ENCODE results near the gene FAM124A. TPM values are rescaled to one million over a fixed set of nuclear protein-coding genes. Genes with fewer than 3 reads are reported as not detected.
A peak's percentile ranks its signal among the peaks of the same experiment; 100 is the strongest.

The FAM124A gene
- total and polyA plus RNA-seq, 4 donors: 6.1 to 15.7 (median 10.4) TPM

- no peak overlapping the region for H3K27ac ChIP-seq (ENCODE audit: low read depth, low read length)
- H3K36me3 ChIP-seq (ENCODE audit: control insufficient read depth, insufficient read depth, low read length): no peaks in the 10 kb centered on the region
- no peaks in the 10 kb centered on the region for H3K27me3 ChIP-seq (ENCODE audit: control insufficient read depth, insufficient read depth, low read length)
- H3K9me3 ChIP-seq (ENCODE audit: control insufficient read depth, insufficient read depth, low read length): no peaks in the 10 kb centered on the region
- peaks cover 8% of the 10 kb centered on the region for H3K4me1 ChIP-seq (ENCODE audit: control insufficient read depth, insufficient read depth, low read length)
- WGBS (ENCODE audit: insufficient coverage): 76% methylated on average over 3 of the region's 4 CpGs
- H3K4me3 ChIP-seq (ENCODE audit: low read depth, low read length): no peak overlapping the region
- DNase-seq (ENCODE audit: low read depth in 4 of 6, low spot score in 6 of 6): no peak
These were observed 13.7 kb downstream of the FAM124A start for GRCh38 chr13:51235756-51236490.

- Histone ChIP-seq H3K27me3 (ENCODE audit: control insufficient read depth, insufficient read depth, low read length) (no peaks in the 10 kb centered on the region), H3K27ac (ENCODE audit: low read depth, low read length) (no peak overlapping the region), H3K4me3 (ENCODE audit: low read depth, low read length) (no peak overlapping the region), H3K36me3 (ENCODE audit: control insufficient read depth, insufficient read depth, low read length) (no peaks in the 10 kb centered on the region), H3K4me1 (ENCODE audit: control insufficient read depth, insufficient read depth, low read length) (peaks cover 8% of the 10 kb centered on the region), H3K9me3 (ENCODE audit: control insufficient read depth, insufficient read depth, low read length) (no peaks in the 10 kb centered on the region)
- WGBS (ENCODE audit: insufficient coverage): no CpG with 5 or more reads among the region's 1 CpG
- no peak for DNase-seq (ENCODE audit: low read depth in 4 of 6, low spot score in 6 of 6)
These were observed 14.2 kb downstream of the FAM124A start for GRCh38 chr13:51236491-51236792.

- H3K36me3 ChIP-seq (ENCODE audit: control insufficient read depth, insufficient read depth, low read length): no peaks in the 10 kb centered on the region
- H3K27ac ChIP-seq (ENCODE audit: low read depth, low read length): no peak overlapping the region
- no peaks in the 10 kb centered on the region for H3K27me3 ChIP-seq (ENCODE audit: control insufficient read depth, insufficient read depth, low read length)
- H3K4me3 ChIP-seq (ENCODE audit: low read depth, low read length): no peak overlapping the region
- H3K9me3 ChIP-seq (ENCODE audit: control insufficient read depth, insufficient read depth, low read length): no peaks in the 10 kb centered on the region
- H3K4me1 ChIP-seq (ENCODE audit: control insufficient read depth, insufficient read depth, low read length): peaks cover 8% of the 10 kb centered on the region
- no peak for DNase-seq (ENCODE audit: low read depth in 4 of 6, low spot score in 6 of 6)
- WGBS (ENCODE audit: insufficient coverage): 94% methylated on average over 4 of the region's 4 CpGs
These were observed 15.2 kb downstream of the FAM124A start for GRCh38 chr13:51237386-51237785.

DNA sequence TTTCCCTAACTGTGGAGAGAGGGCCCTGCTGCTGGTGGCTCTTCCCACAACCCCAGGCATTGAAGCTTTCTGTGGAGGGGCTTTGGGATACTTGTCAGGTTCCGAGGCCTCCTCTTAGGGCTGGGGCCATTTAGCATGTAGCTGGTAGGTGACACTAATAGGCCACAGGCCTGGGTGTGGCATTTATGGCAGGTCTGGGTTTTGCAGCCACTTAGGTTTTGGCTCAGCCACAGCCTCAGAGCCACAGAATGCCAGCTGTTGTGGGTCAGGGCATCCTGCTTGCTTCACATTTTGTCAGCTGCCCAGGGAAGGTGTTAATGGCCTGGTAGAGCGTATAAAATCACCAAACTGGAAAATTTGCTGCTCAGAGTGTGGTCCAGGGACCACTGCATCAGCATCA, 15.7 kb downstream of the FAM124A start:
- no peaks in the 10 kb centered on the region for H3K9me3 ChIP-seq (ENCODE audit: control insufficient read depth, insufficient read depth, low read length)
- H3K27ac ChIP-seq (ENCODE audit: low read depth, low read length): no peak overlapping the region
- peaks cover 8% of the 10 kb centered on the region for H3K4me1 ChIP-seq (ENCODE audit: control insufficient read depth, insufficient read depth, low read length)
- H3K36me3 ChIP-seq (ENCODE audit: control insufficient read depth, insufficient read depth, low read length): no peaks in the 10 kb centered on the region
- DNase-seq (ENCODE audit: low read depth in 4 of 6, low spot score in 6 of 6): no peak
- no peak overlapping the region for H3K4me3 ChIP-seq (ENCODE audit: low read depth, low read length)
- H3K27me3 ChIP-seq (ENCODE audit: control insufficient read depth, insufficient read depth, low read length): no peaks in the 10 kb centered on the region
- WGBS (ENCODE audit: insufficient coverage): 100% methylated on average over 1 of the region's 2 CpGs

DNA sequence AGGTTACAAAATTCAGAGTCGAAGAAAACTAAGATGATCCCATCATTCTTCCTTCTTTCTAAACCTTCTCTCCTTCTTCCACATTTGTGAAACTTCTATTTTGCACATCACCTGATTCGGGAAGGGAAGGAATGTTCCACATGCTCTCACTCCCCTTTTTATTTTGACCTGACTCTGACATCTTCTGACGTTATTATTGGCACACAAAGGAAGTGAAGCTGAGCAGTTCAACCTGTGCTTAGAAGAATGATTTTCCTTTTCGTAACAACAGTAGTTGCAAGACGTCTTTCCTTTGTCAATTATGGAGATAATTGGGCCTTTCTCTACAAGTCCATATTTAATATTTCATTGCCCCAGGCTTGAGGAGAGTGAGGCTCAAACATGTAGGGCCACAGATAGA, 18.0 kb downstream of the FAM124A start:
- H3K9me3 ChIP-seq (ENCODE audit: control insufficient read depth, insufficient read depth, low read length): no peaks in the 10 kb centered on the region
- H3K4me1 ChIP-seq (ENCODE audit: control insufficient read depth, insufficient read depth, low read length): peaks cover 17% of the 10 kb centered on the region
- H3K27me3 ChIP-seq (ENCODE audit: control insufficient read depth, insufficient read depth, low read length): no peaks in the 10 kb centered on the region
- DNase-seq (ENCODE audit: low read depth in 4 of 6, low spot score in 6 of 6): no peak
- no peaks in the 10 kb centered on the region for H3K36me3 ChIP-seq (ENCODE audit: control insufficient read depth, insufficient read depth, low read length)
- 100% methylated on average over 1 of the region's 5 CpGs for WGBS (ENCODE audit: insufficient coverage)
- H3K27ac ChIP-seq (ENCODE audit: low read depth, low read length): no peak overlapping the region
- no peak overlapping the region for H3K4me3 ChIP-seq (ENCODE audit: low read depth, low read length)

DNA sequence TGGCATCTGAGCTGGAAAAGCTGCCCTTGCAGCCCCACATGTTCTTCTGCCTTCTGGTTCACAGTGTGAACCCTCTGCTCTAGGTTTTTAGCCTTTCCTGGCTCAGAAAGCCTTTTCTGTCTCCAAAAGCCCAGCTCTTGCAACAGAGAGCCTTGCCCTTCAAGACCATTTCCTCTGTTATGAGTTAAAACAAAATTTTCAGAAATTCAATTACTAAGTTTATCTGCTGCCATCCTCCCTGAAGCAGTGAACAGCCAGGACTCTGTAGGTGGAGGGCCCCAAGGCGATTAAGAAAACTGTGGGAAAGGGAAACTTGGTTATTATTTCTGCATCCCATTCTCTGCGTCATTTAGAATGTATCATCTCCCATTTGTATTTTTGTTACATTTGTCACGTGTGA, 18.8 kb downstream of the FAM124A start:
- WGBS (ENCODE audit: insufficient coverage): 88% methylated on average over 2 of the region's 3 CpGs
- Histone ChIP-seq H3K4me1 (ENCODE audit: control insufficient read depth, insufficient read depth, low read length) (peaks cover 19% of the 10 kb centered on the region), H3K27ac (ENCODE audit: low read depth, low read length) (peak overlapping the region; percentile 21)

GRCh38 chr13:51241720-51242119, 19.5 kb downstream of the FAM124A start:
- Histone ChIP-seq H3K36me3 (ENCODE audit: control insufficient read depth, insufficient read depth, low read length) (no peaks in the 10 kb centered on the region), H3K27ac (ENCODE audit: low read depth, low read length) (peak overlapping the region; percentile 59), H3K9me3 (ENCODE audit: control insufficient read depth, insufficient read depth, low read length) (no peaks in the 10 kb centered on the region), H3K4me1 (ENCODE audit: control insufficient read depth, insufficient read depth, low read length) (peaks cover 26% of the 10 kb centered on the region), H3K27me3 (ENCODE audit: control insufficient read depth, insufficient read depth, low read length) (no peaks in the 10 kb centered on the region), H3K4me3 (ENCODE audit: low read depth, low read length) (no peak overlapping the region)
- no peak for DNase-seq (ENCODE audit: low read depth in 4 of 6, low spot score in 6 of 6)
- no CpG with 5 or more reads among the region's 6 CpGs for WGBS (ENCODE audit: insufficient coverage)

More for the DNA sequence above, 18.8 kb downstream of the FAM124A start:
- Histone ChIP-seq H3K36me3 (ENCODE audit: control insufficient read depth, insufficient read depth, low read length) (no peaks in the 10 kb centered on the region), H3K4me3 (ENCODE audit: low read depth, low read length) (no peak overlapping the region), H3K27me3 (ENCODE audit: control insufficient read depth, insufficient read depth, low read length) (no peaks in the 10 kb centered on the region), H3K9me3 (ENCODE audit: control insufficient read depth, insufficient read depth, low read length) (no peaks in the 10 kb centered on the region)
- DNase-seq (ENCODE audit: low read depth in 4 of 6, low spot score in 6 of 6): peak in 1 of 6 donors; percentile 34

GRCh38 chr13:51243227-51243626, 21.0 kb downstream of the FAM124A start:
- Histone ChIP-seq H3K4me3 (ENCODE audit: low read depth, low read length) (no peak overlapping the region), H3K9me3 (ENCODE audit: control insufficient read depth, insufficient read depth, low read length) (no peaks in the 10 kb centered on the region), H3K27me3 (ENCODE audit: control insufficient read depth, insufficient read depth, low read length) (no peaks in the 10 kb centered on the region), H3K36me3 (ENCODE audit: control insufficient read depth, insufficient read depth, low read length) (no peaks in the 10 kb centered on the region), H3K4me1 (ENCODE audit: control insufficient read depth, insufficient read depth, low read length) (peaks cover 39% of the 10 kb centered on the region), H3K27ac (ENCODE audit: low read depth, low read length) (peak overlapping the region; percentile 59)
- WGBS (ENCODE audit: insufficient coverage): 44% methylated on average over 4 of the region's 4 CpGs
- peak in 2 of 6 donors; percentile 39 to 51 for DNase-seq (ENCODE audit: low read depth in 4 of 6, low spot score in 6 of 6)

- DNase-seq (ENCODE audit: low read depth in 4 of 6, low spot score in 6 of 6): peak in 3 of 6 donors; percentile 48 to 77 (median 74)
- Histone ChIP-seq H3K9me3 (ENCODE audit: control insufficient read depth, insufficient read depth, low read length) (no peaks in the 10 kb centered on the region), H3K4me1 (ENCODE audit: control insufficient read depth, insufficient read depth, low read length) (peaks cover 42% of the 10 kb centered on the region), H3K27ac (ENCODE audit: low read depth, low read length) (peak overlapping the region; percentile 59), H3K36me3 (ENCODE audit: control insufficient read depth, insufficient read depth, low read length) (no peaks in the 10 kb centered on the region), H3K4me3 (ENCODE audit: low read depth, low read length) (no peak overlapping the region), H3K27me3 (ENCODE audit: control insufficient read depth, insufficient read depth, low read length) (no peaks in the 10 kb centered on the region)
- 35% methylated on average over 7 of the region's 8 CpGs for WGBS (ENCODE audit: insufficient coverage)
These were observed 21.6 kb downstream of the FAM124A start for GRCh38 chr13:51243832-51244231.

- Histone ChIP-seq H3K4me1 (ENCODE audit: control insufficient read depth, insufficient read depth, low read length) (peaks cover 42% of the 10 kb centered on the region), H3K4me3 (ENCODE audit: low read depth, low read length) (no peak overlapping the region), H3K9me3 (ENCODE audit: control insufficient read depth, insufficient read depth, low read length) (no peaks in the 10 kb centered on the region), H3K27ac (ENCODE audit: low read depth, low read length) (no peak overlapping the region), H3K27me3 (ENCODE audit: control insufficient read depth, insufficient read depth, low read length) (no peaks in the 10 kb centered on the region), H3K36me3 (ENCODE audit: control insufficient read depth, insufficient read depth, low read length) (no peaks in the 10 kb centered on the region)
- no peak for DNase-seq (ENCODE audit: low read depth in 4 of 6, low spot score in 6 of 6)
- WGBS (ENCODE audit: insufficient coverage): 62% methylated on average over 12 of the region's 14 CpGs
These were observed 22.6 kb downstream of the FAM124A start for GRCh38 chr13:51244637-51245405.
